Left renal cortex interstitium (tissue), 4 donors: ENCODE measurements around the gene SELENOH. TPM values are rescaled to one million over a fixed set of nuclear protein-coding genes. Genes with fewer than 3 reads are reported as not detected.

ENCODE experiments used
- DNase-seq, 4 donors: peaks; one replicate each; pipeline ENCODE4 v3.0.0-alpha.2; 2013; ENCODE audit warnings: low read depth in 4 of 4, low spot score in 2 of 4, missing footprints in 1 of 4
- polyA plus RNA-seq, 4 donors: library from polyadenylated mRNA; unstranded; fragments of 120-200 nt; gene quantifications; one replicate each; pipeline ENCODE4 v1.2.1, GENCODE V29; 2013; ENCODE audit not compliant: insufficient read length in 4 of 4

SELENOH gene
- polyA plus RNA-seq, 4 donors: 110 to 168 (median 131) TPM

GRCh38 chr11:57745206-57745605 lies 3.9 kb downstream of the SELENOH start:
- DNase-seq: no peak

GRCh38 chr11:57746920-57747319 lies 5.6 kb downstream of the SELENOH start:
- no peak for DNase-seq

- no peak for DNase-seq
These were observed 9.9 kb downstream of the SELENOH start for GRCh38 chr11:57751176-57751575.

GRCh38 chr11:57751676-57752253 lies 10.5 kb downstream of the SELENOH start, which contains the start of gene BTBD18:
Gene BTBD18 (minus strand): TSS chr11:57751819. CDS start chr11:57751188, 631 bp downstream.
- no peak for DNase-seq

- DNase-seq: no peak
These were observed 11.7 kb downstream of the SELENOH start for GRCh38 chr11:57752954-57753353.

- DNase-seq: no peak
These were observed 16.9 kb downstream of the SELENOH start for GRCh38 chr11:57758174-57758573.

- DNase-seq: peak; percentile 93 to 98 (median 96)
These were observed 20.3 kb downstream of the SELENOH start, which contains the start of gene CTNND1 for GRCh38 chr11:57761301-57762234. Gene CTNND1 (plus strand): TSS chr11:57761802. CDS start chr11:57791479, 29,677 bp downstream.

GRCh38 chr11:57762235-57762861 lies 21.1 kb downstream of the SELENOH start:
- DNase-seq: no peak

GRCh38 chr11:57763568-57763967 lies 22.3 kb downstream of the SELENOH start:
- DNase-seq: peak in 1 of 4 donors; percentile 75

GRCh38 chr11:57764021-57764420 lies 22.7 kb downstream of the SELENOH start:
- no peak for DNase-seq

- DNase-seq: no peak
These were observed 23.3 kb downstream of the SELENOH start for GRCh38 chr11:57764566-57764965.

GRCh38 chr11:57764972-57765371 lies 23.7 kb downstream of the SELENOH start:
- DNase-seq: no peak

- no peak for DNase-seq
These were observed 29.5 kb downstream of the SELENOH start for GRCh38 chr11:57770793-57771192.

- DNase-seq: no peak
These were observed 30.1 kb downstream of the SELENOH start for GRCh38 chr11:57771365-57771764.

- DNase-seq: no peak
These were observed 31.3 kb downstream of the SELENOH start for GRCh38 chr11:57772562-57772961.

- DNase-seq: no peak
These were observed 31.8 kb downstream of the SELENOH start for GRCh38 chr11:57773026-57773598.

GRCh38 chr11:57775491-57775890 lies 34.2 kb downstream of the SELENOH start:
- no peak for DNase-seq

GRCh38 chr11:57776031-57776521 lies 34.8 kb downstream of the SELENOH start:
- no peak for DNase-seq

GRCh38 chr11:57776577-57777210 lies 35.4 kb downstream of the SELENOH start:
- DNase-seq: no peak

GRCh38 chr11:57777969-57778317 lies 36.7 kb downstream of the SELENOH start:
- no peak for DNase-seq
